Mammary epithelial cell (primary cell): Measurements from ENCODE around the gene CD82.

Experiments used
- CTCF ChIP-seq, 2 donors: IDR thresholded peaks in 1 of 2; conservative IDR thresholded peaks in 1 of 2; 2 replicates each; pipeline ENCODE4 v1.5.1; 2011 to 2012; ENCODE audit warnings: inconsistent platforms in 2 of 2, low read length in 2 of 2, mild to moderate bottlenecking in 2 of 2, control low read depth in 1 of 2, low read depth in 1 of 2; ENCODE audit not compliant: insufficient read depth in 1 of 2; ENCODE audit errors: extremely low read depth in 1 of 2
- EZH2 ChIP-seq: IDR thresholded peaks from 2 replicates; pipeline ENCODE4 v1.6.1; 2012; ENCODE audit warnings: low read length, inconsistent platforms, borderline replicate concordance

GRCh38 chr11:44555031-44555800 is 10.2 kb upstream of the CD82 start:
- no peak for TF ChIP-seq CTCF (conservative IDR thresholded peaks at IDR 0.05 in 1 of 2, IDR thresholded peaks at IDR 0.05 in 1 of 2; ENCODE audit: extremely low read depth in 1 of 2, insufficient read depth in 1 of 2, low read depth in 1 of 2, low read length in 2 of 2)
- TF ChIP-seq EZH2: no peak
